Right lobe of liver (tissue), 6 donors: ENCODE measurements around the gene COQ8B. TPM values are rescaled to one million over a fixed set of nuclear protein-coding genes. Genes with fewer than 3 reads are reported as not detected.

Experiments used
- ATAC-seq, 4 donors: fragments of 200-7000 bp; cut with Tn5 transposase; one replicate each; pipeline ENCODE4 v1.9.1; 2020; ENCODE audit warnings: mild to moderate bottlenecking in 4 of 4, moderate library complexity in 4 of 4
- DNase-seq, 3 donors: peaks; one replicate each; pipeline ENCODE4 v3.0.0-alpha.2; 2020
- H3K27ac ChIP-seq, 3 donors: fragments of 200-600 bp; one replicate each; pipeline ENCODE4 v1.8.0; 2022
- H3K27me3 ChIP-seq, 2 donors: fragments of 200-600 bp; one replicate each; pipeline ENCODE4 v1.8.0; 2022
- H3K36me3 ChIP-seq, 4 donors: fragments of 200-600 bp; sonication (generic) in 1 of 4; one replicate each; pipeline versions ENCODE4 v1.5.1 to v1.8.0; 2017 to 2022; ENCODE audit warnings: control low read depth in 1 of 4
- H3K4me1 ChIP-seq, 4 donors: fragments of 200-600 bp; sonication (generic) in 1 of 4; one replicate each; pipeline versions ENCODE4 v1.5.1 to v1.8.0; 2017 to 2022; ENCODE audit warnings: control low read depth in 1 of 4
- H3K4me3 ChIP-seq, 3 donors: fragments of 200-600 bp; one replicate each; pipeline ENCODE4 v1.8.0; 2022
- H3K9me3 ChIP-seq, 4 donors: fragments of 200-600 bp; sonication (generic) in 1 of 4; one replicate each; pipeline versions ENCODE4 v1.5.1 to v1.8.0; 2017 to 2022; ENCODE audit warnings: control low read depth in 1 of 4
- CTCF ChIP-seq, 4 donors: fragments of 200-600 bp in 3 of 4; fragments of 450-650 bp in 1 of 4; IDR thresholded peaks; one replicate each; pipeline versions ENCODE4 v1.5.1 to v1.8.0; 2016 to 2022; ENCODE audit warnings: antibody characterized with exemption in 4 of 4, mild to moderate bottlenecking in 2 of 4
- POLR2A ChIP-seq: fragments of 450-650 bp; IDR thresholded peaks from one replicate; pipeline ENCODE4 v1.6.1; 2017; ENCODE audit warnings: antibody characterized with exemption, mild to moderate bottlenecking
- WGBS: methylation state at CpG from one replicate; pipeline ENCODE4 v1.1.6; 2018; ENCODE audit warnings: low coverage, low lambda C conversion rate; ENCODE audit not compliant: insufficient coverage; ENCODE audit errors: missing lambda C conversion rate; 5-methylcytosine and 5-hydroxymethylcytosine counted together
- intact Hi-C, 2 donors: fragments of 100-400 bp; cut with DNase I; formaldehyde crosslinking; loops; one replicate each; pipeline versions ENCODE4 v1.11.2 to v1.14.1; 2022
- total RNA-seq, 6 experiments: library from RNA; depleted of rRNA in 2 of 6; stranded (reverse); fragments of >200 nt in 2 of 6; fragmentation: NEBNext Ultra II Directional in 3 of 6; extraction: Animal tissue kit (Norgen Biotek cat#: 25700) in 3 of 6; gene quantifications; one replicate each; pipeline versions ENCODE4 v1.1.0 to v1.2.4, GENCODE V29; 2016 to 2023
- donor health status: DM: no; HTN: yes; CAD: no.
- donor health status: DM: no; HTN: no; CAD: no.
- donor health status: DM: no; HTN: no; CAD: no.
- donor health status: DM: no; HTN: yes; CAD: no.
- donor health status: DM: no; HTN: yes; CAD: no.

COQ8B gene
- total RNA-seq, 6 experiments from 2014 or later: 15.1 to 30.6 (median 25.6) TPM

GRCh38 chr19:40717880-40718773 lies 1.4 kb upstream of the COQ8B start:
- Histone ChIP-seq H3K27me3 (no peaks in the 10 kb centered on the region), H3K36me3 (peaks cover 0 to 3% (median 0%) of the 10 kb centered on the region in 4 donors), H3K4me3 (peak overlapping the region; percentile 61 to 92 (median 83)), H3K9me3 (no peaks in the 10 kb centered on the region), H3K4me1 (peaks cover 0 to 40% (median 15%) of the 10 kb centered on the region in 4 donors), H3K27ac (peak overlapping the region; percentile 84 to 98 (median 98))
- TF ChIP-seq POLR2A (no peak), CTCF (IDR thresholded peaks at IDR 0.05) (no peak)
- intact Hi-C loops: no loop called here
- DNase-seq (peak in 1 of 3 donors; percentile 62), ATAC-seq (no peak)
- 9% methylated on average over 14 of the region's 20 CpGs for WGBS

GRCh38 chr19:40717325-40717879 lies 716 bp upstream of the COQ8B start:
- intact Hi-C loops: no loop called here
- Histone ChIP-seq H3K27me3 (no peaks in the 10 kb centered on the region), H3K9me3 (no peaks in the 10 kb centered on the region), H3K27ac (peak overlapping the region; percentile 84 to 98 (median 98)), H3K4me3 (peak overlapping the region; percentile 61 to 92 (median 83)), H3K36me3 (peaks cover 0 to 8% (median 3%) of the 10 kb centered on the region in 4 donors), H3K4me1 (peaks cover 0 to 40% (median 15%) of the 10 kb centered on the region in 4 donors)
- peak in 2 of 3 donors; percentile 76 to 77 for DNase-seq
- TF ChIP-seq CTCF (IDR thresholded peaks at IDR 0.05) (no peak), POLR2A (no peak)
- WGBS: 0% methylated on average over 10 of the region's 20 CpGs
- ATAC-seq: peak in 3 of 4 donors; percentile 5 to 9 (median 9)

GRCh38 chr19:40716031-40716481 lies 630 bp downstream of the COQ8B start:
- no peak for DNase-seq
- no peaks in the 10 kb centered on the region for H3K9me3 ChIP-seq
- no peak for ATAC-seq

More at GRCh38 chr19:40716031-40716481, 630 bp downstream of the COQ8B start:
- TF ChIP-seq POLR2A (no peak), CTCF (IDR thresholded peaks at IDR 0.05) (no peak)
- H3K4me3 ChIP-seq: peak overlapping the region; percentile 61 to 92 (median 83)
- intact Hi-C loops: no loop called here
- no peaks in the 10 kb centered on the region for H3K27me3 ChIP-seq
- WGBS: 3% methylated on average over 8 of the region's 8 CpGs
- peaks cover 0 to 38% (median 15%) of the 10 kb centered on the region in 4 donors for H3K4me1 ChIP-seq
- H3K36me3 ChIP-seq: peaks cover 0 to 13% (median 4%) of the 10 kb centered on the region in 4 donors
- peak overlapping the region; percentile 84 to 98 (median 98) for H3K27ac ChIP-seq
